HepG2 (cell line): ENCODE results near the gene PNPLA2. TPM values are rescaled to one million over a fixed set of nuclear protein-coding genes. Genes with fewer than 3 reads are reported as not detected.

Experiments used
- AGO2 ChIP-seq: fragments of 200-400 bp; formaldehyde crosslinking; optimal IDR thresholded peaks from 2 replicates; pipeline ENCODE3; 2017; ENCODE audit warnings: mild to moderate bottlenecking, low read depth, low read length, moderate library complexity
- AKAP8 ChIP-seq: sonication (generic); formaldehyde crosslinking; IDR thresholded peaks from 2 replicates; pipeline ENCODE4 v1.5.1; 2020; ENCODE audit warnings: mild to moderate bottlenecking, missing genetic modification reagents
- ARNTL ChIP-seq: sonication (generic); formaldehyde crosslinking; IDR thresholded peaks from 2 replicates; pipeline ENCODE4 v1.4.0; 2020; ENCODE audit warnings: mild to moderate bottlenecking, missing genetic modification reagents
- ATRX ChIP-seq: sonication (generic); formaldehyde crosslinking; IDR thresholded peaks from 2 replicates; pipeline ENCODE4 v1.4.0; 2020; ENCODE audit warnings: missing genetic modification reagents, borderline replicate concordance
- CEBPB ChIP-seq: IDR thresholded peaks from 2 replicates; pipeline ENCODE4 v1.6.1; 2011; ENCODE audit warnings: low read depth, low read length, improper control_type of control experiment, borderline replicate concordance
- CENPBD1 ChIP-seq: sonication (generic); formaldehyde crosslinking; IDR thresholded peaks from 2 replicates; pipeline ENCODE4 v1.8.0; 2022; ENCODE audit warnings: missing genetic modification reagents, low read depth, mild to moderate bottlenecking, borderline replicate concordance
- DMAP1 ChIP-seq: IDR thresholded peaks from 2 replicates; pipeline ENCODE4 v1.6.1; 2016
- DR1 ChIP-seq: sonication (generic); formaldehyde crosslinking; IDR thresholded peaks from 2 replicates; pipeline ENCODE4 v1.8.0; 2021; ENCODE audit warnings: mild to moderate bottlenecking, missing genetic modification reagents, inconsistent platforms
- GABPA ChIP-seq, 2 experiments: IDR thresholded peaks; 2 replicates each; pipeline ENCODE4 v1.6.1; 2011 to 2016; ENCODE audit warnings: low read depth in 2 of 2, low read length in 1 of 2, missing biosample characterization in 1 of 2, missing genetic modification characterization in 1 of 2
- HIC2 ChIP-seq: sonication (generic); formaldehyde crosslinking; IDR thresholded peaks from 2 replicates; pipeline ENCODE4 v1.9.0; 2022; ENCODE audit warnings: low read depth, missing genetic modification reagents
- HNRNPK ChIP-seq: fragments of 200-400 bp; formaldehyde crosslinking; IDR thresholded peaks from 2 replicates; pipeline ENCODE4 v1.6.1; 2018; ENCODE audit warnings: low read length, low read depth, moderate library complexity, mild to moderate bottlenecking; ENCODE audit not compliant: poor library complexity, severe bottlenecking
- KLF6 ChIP-seq: IDR thresholded peaks from 2 replicates; pipeline ENCODE4 v1.8.0; 2016; ENCODE audit warnings: missing biosample characterization, missing genetic modification reagents
- POGK ChIP-seq: sonication (generic); formaldehyde crosslinking; conservative IDR thresholded peaks from 2 replicates; pipeline ENCODE4 v1.8.0; 2022; ENCODE audit warnings: mild to moderate bottlenecking, moderate library complexity, missing genetic modification reagents
- RBFOX2 ChIP-seq: fragments of 200-400 bp; formaldehyde crosslinking; IDR thresholded peaks from 2 replicates; pipeline ENCODE4 v1.6.1; 2017; ENCODE audit warnings: low read depth, mild to moderate bottlenecking, low read length
- RBM39 ChIP-seq: fragments of 200-400 bp; formaldehyde crosslinking; IDR thresholded peaks from one replicate; pipeline ENCODE4 v1.6.1; 2018; ENCODE audit warnings: antibody characterized with exemption, mild to moderate bottlenecking, low read depth, low read length; ENCODE audit not compliant: poor library complexity, severe bottlenecking
- SRSF4 ChIP-seq: fragments of 200-400 bp; formaldehyde crosslinking; IDR thresholded peaks from one replicate; pipeline ENCODE4 v1.6.1; 2018; ENCODE audit warnings: mild to moderate bottlenecking, low read depth, low read length, moderate library complexity; ENCODE audit not compliant: poor library complexity, severe bottlenecking
- TEAD3 ChIP-seq: optimal IDR thresholded peaks from 2 replicates; pipeline ENCODE3; 2016; ENCODE audit warnings: borderline replicate concordance
- THAP8 ChIP-seq: sonication (generic); formaldehyde crosslinking; IDR thresholded peaks from 2 replicates; pipeline ENCODE4 v1.5.1; 2020; ENCODE audit warnings: missing genetic modification reagents, mild to moderate bottlenecking, borderline replicate concordance
- ZBTB34 ChIP-seq: sonication (generic); formaldehyde crosslinking; IDR thresholded peaks from 2 replicates; pipeline ENCODE4 v1.8.0; 2022; ENCODE audit warnings: mild to moderate bottlenecking, missing genetic modification reagents
- ZC3H4 ChIP-seq: sonication (generic); formaldehyde crosslinking; IDR thresholded peaks from 2 replicates; pipeline ENCODE4 v1.4.0; 2020; ENCODE audit warnings: missing genetic modification reagents, borderline replicate concordance
- ZFP36L2 ChIP-seq: sonication (generic); formaldehyde crosslinking; IDR thresholded peaks from 2 replicates; pipeline ENCODE4 v1.4.0; 2020; ENCODE audit warnings: missing genetic modification reagents
- ZNF543 ChIP-seq: sonication (generic); formaldehyde crosslinking; IDR thresholded peaks from 2 replicates; pipeline ENCODE4 v1.4.0; 2020; ENCODE audit warnings: mild to moderate bottlenecking, missing genetic modification reagents
- ZNF678 ChIP-seq: sonication (generic); formaldehyde crosslinking; IDR thresholded peaks from 2 replicates; pipeline ENCODE4 v1.4.0; 2020; ENCODE audit warnings: mild to moderate bottlenecking, missing genetic modification reagents
- ZNF747 ChIP-seq: sonication (generic); formaldehyde crosslinking; IDR thresholded peaks from 2 replicates; pipeline ENCODE4 v1.8.1; 2023; ENCODE audit warnings: missing genetic modification reagents, mild to moderate bottlenecking, borderline replicate concordance
- polyA plus RNA-seq, 8 experiments: library from polyadenylated mRNA; depleted of rRNA in 3 of 8; stranded (reverse) in 7 of 8; unstranded in 1 of 8; fragments of >200 nt; fragmentation: Illumina TruSeq in 4 of 8; extraction: Trizol in 4 of 8; gene quantifications; 2 replicates each; pipeline versions ENCODE4 v1.2.1 to v1.2.3, GENCODE V29; 2011 to 2016; ENCODE audit warnings: low read depth in 4 of 8, missing spikeins in 1 of 8, mixed read lengths in 1 of 8; ENCODE audit not compliant: insufficient read depth in 1 of 8
- total RNA-seq, 5 experiments: library from RNA; depleted of rRNA; stranded (reverse); fragments of >200 nt; fragmentation: Illumina TruSeq; extraction: Trizol; gene quantifications; 2 replicates each; pipeline ENCODE4 v1.2.3, GENCODE V29; 2016; ENCODE audit warnings: low read depth in 1 of 5

The PNPLA2 gene
- total and polyA plus RNA-seq, 2 of the 13 experiments (the other 11 are each of a cell fraction or from before 2014, with no cell fraction given), result 10.5 to 43.2 TPM

- TF ChIP-seq ZNF678 (CRISPR knock-in tag) (no peak), DMAP1 (CRISPR knock-in tag) (no peak), GABPA (IDR thresholded peaks at IDR 0.05; ENCODE audit: low read depth, low read length) (no peak), GABPA (CRISPR knock-in tag; IDR thresholded peaks at IDR 0.05; ENCODE audit: low read depth) (no peak), TEAD3 (CRISPR knock-in tag) (no peak), RBFOX2 (peak; percentile 75), KLF6 (no peak), ZNF543 (CRISPR knock-in tag) (no peak), POGK (CRISPR knock-in tag) (no peak), AGO2 (peak; percentile 97), ZFP36L2 (no peak), RBM39 (no peak), ATRX (CRISPR knock-in tag) (no peak), THAP8 (CRISPR knock-in tag) (no peak), ZNF747 (CRISPR knock-in tag) (no peak), SRSF4 (no peak), ARNTL (CRISPR knock-in tag) (no peak), HIC2 (CRISPR knock-in tag) (no peak), CENPBD1 (no peak), HNRNPK (no peak), CEBPB (no peak), AKAP8 (CRISPR knock-in tag) (peak; percentile 81), ZBTB34 (CRISPR knock-in tag) (no peak), ZC3H4 (CRISPR knock-in tag) (no peak), DR1 (CRISPR knock-in tag) (0 out of 2 replicates have a peak, but pooled peaks have one; percentile 26)
These were observed 18.7 kb downstream of the PNPLA2 start (continued) for GRCh38 chr11:837189-837989.
